T-helper 2 cell treated with Interferon-gamma antibody and Interleukin-4, amounts not matched to agents 5 μg/mL and 100 μg/mL, for 36 hours (primary cell): ENCODE data around the gene FBXO40.
"Not testable (repeated sequence)": the region's sequence is repeated elsewhere in the genome, so short reads cannot be mapped to it uniquely, and the experiment has no call there.

Source experiments
- DNase-seq: peaks from one replicate; pipeline ENCODE4 v3.0.0; 2021; ENCODE audit warnings: low spot score
- H3K27ac Mint-ChIP-seq: one replicate; pipeline ENCODE4 v1.8.0; 2021; ENCODE audit warnings: mild to moderate bottlenecking, mixed read lengths
- H3K27me3 Mint-ChIP-seq: one replicate; pipeline ENCODE4 v1.8.0; 2021; ENCODE audit warnings: low read depth, mixed read lengths
- H3K36me3 Mint-ChIP-seq: one replicate; pipeline ENCODE4 v1.8.0; 2021; ENCODE audit warnings: low read depth, mixed read lengths
- H3K4me1 Mint-ChIP-seq: one replicate; pipeline ENCODE4 v1.8.0; 2021; ENCODE audit warnings: low read depth, mixed read lengths
- H3K4me3 Mint-ChIP-seq: one replicate; pipeline ENCODE4 v1.8.0; 2022; ENCODE audit warnings: mild to moderate bottlenecking, moderate library complexity, mixed read lengths
- H3K9me3 Mint-ChIP-seq: one replicate; pipeline ENCODE4 v1.8.0; 2021; ENCODE audit warnings: mixed read lengths

The FBXO40 gene

DNA sequence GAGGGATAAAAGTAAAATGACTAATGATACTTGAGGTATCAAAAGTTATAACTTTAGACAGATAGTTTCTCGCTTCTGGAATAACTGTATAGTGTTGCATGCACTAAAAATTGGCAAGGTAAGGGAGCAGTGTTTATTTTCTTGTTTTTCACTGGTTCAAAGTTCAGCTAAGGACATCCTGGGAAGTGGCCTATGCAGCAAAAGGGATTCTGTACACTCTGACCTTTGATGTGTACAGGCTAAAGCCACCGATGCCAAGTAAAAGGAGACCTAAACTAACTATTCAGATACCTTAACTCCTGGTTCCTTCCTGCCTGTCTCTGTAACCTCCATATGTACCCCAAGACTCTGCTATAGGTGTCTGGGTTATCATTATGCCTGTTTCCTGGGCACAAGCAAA, 1.7 kb downstream of the FBXO40 start:
- no peaks in the 10 kb centered on the region for H3K36me3 Mint-ChIP-seq
- no peaks in the 10 kb centered on the region for H3K9me3 Mint-ChIP-seq
- no peak overlapping the region for H3K27ac Mint-ChIP-seq
- no peak for DNase-seq
- peaks cover 14% of the 10 kb centered on the region for H3K27me3 Mint-ChIP-seq
- H3K4me3 Mint-ChIP-seq: no peak overlapping the region
- no peaks in the 10 kb centered on the region for H3K4me1 Mint-ChIP-seq

DNA sequence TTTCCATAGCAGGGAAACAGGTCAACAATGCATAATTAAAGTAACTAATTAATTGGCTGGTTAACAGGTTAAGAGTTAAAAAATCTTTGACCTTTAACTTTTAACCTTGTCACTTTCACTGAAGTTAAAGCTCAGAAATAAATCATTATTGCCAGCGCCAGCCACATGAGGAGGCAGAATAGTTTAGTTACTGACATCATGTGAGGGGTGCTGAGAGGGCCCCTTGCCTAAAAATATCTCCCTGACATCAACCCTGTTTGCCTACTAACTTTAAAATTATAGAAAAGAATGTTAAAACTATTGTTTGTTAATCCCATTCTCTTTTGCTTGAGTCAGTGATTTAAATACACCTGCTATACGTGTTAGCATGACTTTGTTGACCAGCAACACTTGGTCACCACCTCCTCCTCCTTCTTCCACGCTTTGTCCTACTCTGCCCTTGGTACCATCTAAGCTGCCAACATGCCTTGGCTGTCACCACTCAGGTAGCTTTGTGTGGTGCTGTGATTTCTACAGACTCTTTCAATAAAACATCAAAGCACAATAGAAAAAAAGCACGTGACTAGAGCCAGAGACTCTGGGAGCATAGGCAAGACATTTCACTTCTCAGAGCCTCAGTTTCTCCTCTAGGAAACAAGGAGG, 2.7 kb downstream of the FBXO40 start:
- Mint-ChIP-seq H3K27ac (no peak overlapping the region), H3K4me3 (no peak overlapping the region), H3K36me3 (no peaks in the 10 kb centered on the region), H3K4me1 (no peaks in the 10 kb centered on the region), H3K27me3 (peaks cover 10% of the 10 kb centered on the region), H3K9me3 (no peaks in the 10 kb centered on the region)
- DNase-seq: no peak

DNA sequence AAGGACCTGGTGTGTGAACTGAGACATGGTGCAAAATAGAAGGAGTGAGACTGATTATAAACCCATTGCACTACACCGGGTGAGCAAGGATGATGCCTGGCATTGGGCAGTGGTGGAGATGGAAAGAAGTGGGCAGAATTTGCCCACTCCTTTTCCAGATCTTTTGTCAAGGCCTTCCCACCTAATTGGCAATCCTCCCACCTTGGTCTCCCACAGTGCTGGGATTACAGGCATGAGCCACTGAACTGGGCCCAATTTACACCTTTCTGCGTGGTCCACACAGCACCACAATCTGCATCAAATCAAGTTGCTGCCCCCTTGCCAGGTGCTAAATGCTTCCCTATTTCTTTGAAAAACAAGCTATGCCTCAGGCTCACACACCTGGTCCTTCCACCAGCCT, 5.4 kb downstream of the FBXO40 start:
- no peaks in the 10 kb centered on the region for H3K36me3 Mint-ChIP-seq
- no peak overlapping the region for H3K4me3 Mint-ChIP-seq
- no peaks in the 10 kb centered on the region for H3K4me1 Mint-ChIP-seq
- DNase-seq: no peak
- H3K27ac Mint-ChIP-seq: no peak overlapping the region
- H3K9me3 Mint-ChIP-seq: no peaks in the 10 kb centered on the region
- H3K27me3 Mint-ChIP-seq: peaks cover 4% of the 10 kb centered on the region

DNA sequence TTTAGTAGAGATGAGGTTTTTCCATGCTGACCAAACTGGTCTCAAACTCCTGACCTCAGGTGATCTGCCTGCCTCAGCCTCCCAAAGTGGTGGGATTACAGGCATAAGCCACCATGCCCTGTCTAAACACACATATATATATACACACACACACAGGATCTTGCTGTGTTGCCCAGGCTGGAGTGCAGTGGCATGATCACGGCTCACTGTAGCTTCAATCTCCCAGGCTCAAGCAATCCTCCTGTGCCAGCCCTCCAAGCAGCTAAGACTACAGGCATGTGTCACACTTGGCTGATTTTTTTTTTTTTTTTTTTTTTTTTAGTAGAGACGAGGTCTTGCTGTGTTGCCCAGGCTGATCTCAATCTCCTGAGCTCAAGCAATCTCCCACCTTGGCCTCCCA, 6.7 kb downstream of the FBXO40 start:
- H3K9me3 Mint-ChIP-seq, H3K27ac Mint-ChIP-seq, H3K4me3 Mint-ChIP-seq, H3K27me3 Mint-ChIP-seq, H3K4me1 Mint-ChIP-seq, DNase-seq, H3K36me3 Mint-ChIP-seq: not testable (repeated sequence)

DNA sequence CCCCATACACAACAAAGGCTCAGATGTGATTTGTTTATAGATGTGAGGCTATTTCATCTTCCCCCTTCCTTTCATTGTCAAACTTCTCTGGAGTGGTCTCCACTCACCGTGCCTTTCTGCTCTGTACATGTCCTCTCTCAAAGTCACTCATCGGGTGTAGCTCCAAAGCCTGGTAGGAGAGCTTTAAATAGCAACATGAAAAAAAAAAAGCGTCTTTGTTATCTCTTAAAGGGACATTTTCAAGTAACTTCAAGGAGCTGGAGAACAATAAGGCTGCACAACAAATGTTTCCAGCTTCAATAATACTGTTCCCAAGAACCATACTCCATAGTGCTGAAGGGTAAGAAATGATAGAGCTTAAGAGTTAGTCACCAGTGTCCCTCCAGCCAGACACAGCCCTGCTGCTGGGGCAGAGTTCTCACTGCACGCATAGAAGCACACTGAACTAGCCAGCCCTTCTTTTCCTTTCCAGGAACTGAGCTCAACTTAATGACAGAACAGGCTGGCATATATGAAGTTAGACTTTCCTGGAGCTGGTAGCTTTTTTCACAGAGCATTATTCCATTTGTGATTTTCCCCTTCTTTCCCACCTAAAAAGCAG, 8.1 kb downstream of the FBXO40 start:
- H3K27ac Mint-ChIP-seq: no peak overlapping the region
- no peak overlapping the region for H3K4me3 Mint-ChIP-seq
- no peak for DNase-seq
- H3K9me3 Mint-ChIP-seq: no peaks in the 10 kb centered on the region
- peaks cover 4% of the 10 kb centered on the region for H3K27me3 Mint-ChIP-seq
- no peaks in the 10 kb centered on the region for H3K36me3 Mint-ChIP-seq
- no peaks in the 10 kb centered on the region for H3K4me1 Mint-ChIP-seq

DNA sequence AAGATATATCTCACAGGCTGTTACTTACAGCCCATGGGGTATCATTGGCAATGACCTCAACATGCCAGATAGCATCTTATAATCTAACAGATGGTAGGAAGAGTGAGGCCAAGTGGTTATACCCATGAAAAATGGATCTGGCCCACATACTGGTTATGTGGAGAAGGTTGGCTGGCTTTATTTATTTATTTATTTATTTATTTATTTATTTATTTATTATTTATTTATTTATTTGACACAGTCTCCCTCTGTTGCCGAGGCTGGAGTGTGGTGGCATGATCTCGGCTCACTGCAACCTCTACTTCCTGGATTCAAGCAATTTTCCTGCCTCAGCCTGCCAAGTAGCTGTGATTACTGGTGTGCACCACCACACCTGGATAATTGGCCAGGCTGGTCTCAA, 11.6 kb downstream of the FBXO40 start:
- H3K36me3 Mint-ChIP-seq: no peaks in the 10 kb centered on the region
- DNase-seq: no peak
- no peak overlapping the region for H3K4me3 Mint-ChIP-seq
- no peaks in the 10 kb centered on the region for H3K4me1 Mint-ChIP-seq
- H3K9me3 Mint-ChIP-seq: no peaks in the 10 kb centered on the region
- H3K27ac Mint-ChIP-seq: no peak overlapping the region
- H3K27me3 Mint-ChIP-seq: peaks cover 4% of the 10 kb centered on the region

DNA sequence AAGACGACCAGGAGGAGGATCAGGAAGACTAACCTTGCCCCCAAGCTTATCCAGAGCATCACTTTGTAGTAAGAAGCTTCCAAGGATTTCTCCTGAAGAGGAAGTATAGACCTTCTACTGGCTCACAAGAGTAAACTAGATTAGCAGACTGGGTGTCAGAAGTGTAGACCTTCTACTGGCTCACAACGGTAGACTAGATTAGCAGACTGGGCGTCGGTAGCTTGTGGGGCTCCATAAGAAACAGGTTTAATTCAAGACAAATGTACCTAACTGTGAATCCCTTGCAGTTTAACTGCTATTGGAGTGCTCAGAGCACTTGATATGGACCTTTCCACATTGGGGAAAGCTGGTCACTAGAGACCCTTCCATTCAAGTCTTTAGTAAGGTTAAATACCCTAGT, 12.9 kb downstream of the FBXO40 start:
- Mint-ChIP-seq H3K27ac (no peak overlapping the region), H3K36me3 (no peaks in the 10 kb centered on the region), H3K9me3 (no peaks in the 10 kb centered on the region), H3K27me3 (peaks cover 4% of the 10 kb centered on the region), H3K4me3 (no peak overlapping the region), H3K4me1 (no peaks in the 10 kb centered on the region)
- no peak for DNase-seq

DNA sequence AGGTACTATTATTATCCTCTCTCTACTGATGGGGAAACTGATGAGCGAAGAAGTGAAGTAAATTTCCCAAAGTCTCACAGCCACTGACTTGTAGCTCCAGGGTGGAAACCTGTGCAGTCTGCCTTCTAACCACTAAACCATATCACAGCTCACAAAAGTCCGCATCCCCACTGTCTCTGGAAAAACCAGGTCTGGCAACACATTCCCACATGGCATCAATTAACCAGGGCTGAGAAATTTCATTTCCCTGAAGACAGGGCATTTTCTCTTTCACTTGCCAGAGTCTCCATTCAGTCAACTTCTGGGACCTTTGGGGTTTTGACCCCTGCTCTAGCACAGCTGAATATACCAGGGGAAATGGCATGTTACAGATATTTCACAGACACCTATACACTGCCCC, 26.5 kb downstream of the FBXO40 start:
- H3K4me3 Mint-ChIP-seq: no peak overlapping the region
- no peaks in the 10 kb centered on the region for H3K4me1 Mint-ChIP-seq
- no peak for DNase-seq
- no peaks in the 10 kb centered on the region for H3K36me3 Mint-ChIP-seq
- H3K27me3 Mint-ChIP-seq: peaks cover 8% of the 10 kb centered on the region
- no peak overlapping the region for H3K27ac Mint-ChIP-seq
- no peaks in the 10 kb centered on the region for H3K9me3 Mint-ChIP-seq

DNA sequence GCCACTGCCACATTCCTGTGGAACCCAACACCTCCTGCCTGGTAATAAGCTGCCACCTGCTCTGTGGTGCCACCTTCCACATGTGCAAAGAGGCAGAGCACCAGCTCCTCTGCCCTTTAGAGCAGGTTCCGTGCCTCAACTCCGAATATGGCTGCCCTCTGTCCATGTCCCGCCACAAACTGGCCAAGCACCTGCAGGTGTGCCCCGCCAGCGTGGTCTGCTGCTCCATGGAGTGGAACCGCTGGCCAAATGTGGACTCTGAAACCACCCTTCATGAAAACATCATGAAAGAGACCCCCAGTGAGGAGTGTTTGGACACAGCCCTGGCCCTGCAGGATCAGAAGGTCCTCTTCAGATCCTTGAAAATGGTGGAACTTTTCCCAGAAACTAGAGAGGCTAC, 28.3 kb downstream of the FBXO40 start:
- H3K4me1 Mint-ChIP-seq: no peaks in the 10 kb centered on the region
- H3K9me3 Mint-ChIP-seq: no peaks in the 10 kb centered on the region
- H3K36me3 Mint-ChIP-seq: no peaks in the 10 kb centered on the region
- H3K27ac Mint-ChIP-seq: no peak overlapping the region
- peaks cover 8% of the 10 kb centered on the region for H3K27me3 Mint-ChIP-seq
- H3K4me3 Mint-ChIP-seq: no peak overlapping the region
- DNase-seq: no peak

DNA sequence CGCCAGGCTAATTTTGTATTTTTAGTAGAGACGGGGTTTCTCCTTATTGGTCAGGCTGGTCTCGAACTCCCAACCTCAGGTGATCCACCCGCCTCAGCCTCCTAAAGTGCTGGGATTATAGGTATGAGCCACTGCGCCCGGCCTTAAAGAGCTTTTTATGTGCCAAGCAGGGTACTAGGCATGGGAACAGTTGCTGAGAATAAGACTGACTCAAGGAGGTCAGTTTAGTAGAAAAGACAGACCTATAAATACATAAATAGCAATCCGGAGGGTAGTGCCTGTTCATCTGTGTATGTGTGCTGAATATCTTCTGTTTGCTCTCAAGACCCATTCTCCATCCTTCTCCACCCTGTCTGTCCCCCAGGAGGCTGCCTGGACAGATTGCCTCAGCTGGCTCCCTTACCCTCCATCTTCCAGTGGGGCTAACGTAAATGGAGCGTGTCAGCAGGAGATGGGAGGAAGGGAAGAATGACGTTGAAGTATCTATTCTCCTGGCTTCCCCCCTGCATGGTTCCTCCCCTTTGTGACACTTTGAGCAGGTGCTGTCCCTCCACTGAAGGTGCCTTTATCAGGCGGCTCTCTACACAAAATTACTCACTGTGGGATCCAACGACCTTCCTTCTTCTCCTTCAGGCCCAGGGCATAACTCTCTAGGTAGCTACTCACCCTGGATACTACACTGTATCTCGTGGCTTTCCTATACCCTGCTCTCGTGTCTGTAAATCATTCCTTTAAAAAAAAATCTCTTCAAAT, 31.1 kb downstream of the FBXO40 start:
- Mint-ChIP-seq H3K27ac (no peak overlapping the region), H3K4me1 (no peaks in the 10 kb centered on the region), H3K36me3 (peaks cover 7% of the 10 kb centered on the region), H3K4me3 (no peak overlapping the region), H3K27me3 (peaks cover 5% of the 10 kb centered on the region), H3K9me3 (no peaks in the 10 kb centered on the region)
- DNase-seq: no peak

DNA sequence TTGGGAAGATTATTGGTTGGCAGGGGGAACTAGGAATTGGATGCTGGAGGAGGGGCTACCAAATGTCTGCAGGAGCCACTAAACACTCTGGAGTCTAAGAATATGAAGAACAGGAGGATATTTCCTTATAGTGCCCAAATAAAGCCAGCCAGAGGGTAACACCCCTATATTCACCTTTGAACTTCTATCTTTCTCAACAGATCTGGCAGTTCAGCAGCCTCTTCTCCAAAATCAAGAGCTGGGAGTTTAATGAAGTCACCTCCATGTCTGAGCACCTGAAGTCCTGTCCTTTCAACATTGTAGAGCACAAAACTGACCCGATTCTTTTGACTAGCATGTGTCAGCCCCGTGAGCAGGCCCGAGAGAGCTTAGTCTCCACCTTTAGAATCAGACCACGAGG, 33.3 kb downstream of the FBXO40 start:
- no peak for DNase-seq
- peaks cover 23% of the 10 kb centered on the region for H3K36me3 Mint-ChIP-seq

DNA sequence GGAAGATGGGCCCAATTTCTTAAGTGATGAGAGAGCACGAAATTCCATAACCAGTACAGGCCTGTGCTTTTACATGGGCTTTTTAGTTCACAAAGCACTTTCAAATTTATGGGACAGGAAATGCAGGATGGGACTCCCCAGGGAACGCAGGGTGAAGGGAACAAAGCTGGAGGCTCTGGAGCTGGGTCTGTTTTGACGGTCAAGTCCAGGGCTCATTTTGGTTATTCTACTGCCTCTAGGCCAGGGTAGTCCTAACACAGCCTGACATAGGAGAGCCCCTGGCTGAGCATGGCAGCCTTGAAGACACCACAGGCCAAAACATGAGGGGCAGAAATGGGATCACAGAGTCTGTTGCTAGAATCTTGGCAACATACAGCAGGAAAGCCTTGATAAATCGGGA, 34.0 kb downstream of the FBXO40 start:
- no peak for DNase-seq
- Mint-ChIP-seq H3K27ac (no peak overlapping the region), H3K9me3 (no peaks in the 10 kb centered on the region)

More for the DNA sequence above, 33.3 kb downstream of the FBXO40 start:
- Mint-ChIP-seq H3K27ac (no peak overlapping the region), H3K4me1 (no peaks in the 10 kb centered on the region), H3K4me3 (no peak overlapping the region), H3K9me3 (no peaks in the 10 kb centered on the region), H3K27me3 (no peaks in the 10 kb centered on the region)

DNA sequence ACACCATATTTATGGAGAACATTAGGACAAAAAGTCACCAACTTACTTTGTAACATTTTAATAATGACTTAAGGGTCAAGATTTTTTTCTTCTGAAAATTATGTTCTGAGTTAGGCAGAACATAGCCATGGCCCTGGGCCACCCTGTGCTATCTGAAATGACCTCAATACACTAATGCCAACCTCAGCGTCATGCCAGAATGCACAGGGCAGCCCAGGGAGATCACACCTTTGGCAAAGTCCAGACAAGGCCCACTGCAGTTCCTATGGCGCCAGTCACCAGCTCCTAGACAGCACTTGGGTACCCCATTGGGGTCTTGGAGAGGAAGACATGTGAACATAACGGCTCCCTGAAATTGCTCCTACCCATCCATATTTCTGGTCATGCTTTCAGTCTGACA, 34.4 kb downstream of the FBXO40 start:
- H3K9me3 Mint-ChIP-seq: no peaks in the 10 kb centered on the region
- no peak for DNase-seq
- H3K4me1 Mint-ChIP-seq: no peaks in the 10 kb centered on the region
- H3K4me3 Mint-ChIP-seq: no peak overlapping the region
- H3K27me3 Mint-ChIP-seq: no peaks in the 10 kb centered on the region
- H3K27ac Mint-ChIP-seq: no peak overlapping the region
- H3K36me3 Mint-ChIP-seq: peaks cover 33% of the 10 kb centered on the region

More for the DNA sequence above, 34.0 kb downstream of the FBXO40 start:
- Mint-ChIP-seq H3K4me1 (no peaks in the 10 kb centered on the region), H3K4me3 (no peak overlapping the region), H3K27me3 (no peaks in the 10 kb centered on the region), H3K36me3 (peaks cover 30% of the 10 kb centered on the region)

DNA sequence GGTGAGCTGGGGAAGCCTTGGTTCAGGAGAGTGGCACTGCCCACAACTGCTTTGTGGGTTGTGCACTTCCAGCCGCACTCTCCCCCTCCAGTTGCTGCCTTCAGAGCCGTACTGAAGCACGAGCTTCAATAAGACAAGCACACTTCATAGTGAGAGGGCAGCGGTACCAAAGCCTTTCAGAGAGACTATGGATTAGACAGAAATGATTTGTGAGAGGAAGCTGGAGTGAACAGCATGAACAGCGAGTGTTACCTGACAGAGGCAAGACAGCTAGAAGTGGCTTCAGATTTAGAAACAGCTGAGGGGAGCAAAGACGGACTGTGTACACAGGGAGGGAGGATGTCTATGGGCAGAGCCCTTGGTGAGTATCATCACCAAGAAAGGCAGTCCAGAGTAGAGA, 36.4 kb downstream of the FBXO40 start:
- DNase-seq: no peak
- H3K4me1 Mint-ChIP-seq: no peaks in the 10 kb centered on the region
- peaks cover 49% of the 10 kb centered on the region for H3K36me3 Mint-ChIP-seq
- peak overlapping the region; percentile 49 for H3K27ac Mint-ChIP-seq
- no peaks in the 10 kb centered on the region for H3K27me3 Mint-ChIP-seq
- H3K4me3 Mint-ChIP-seq: no peak overlapping the region
- H3K9me3 Mint-ChIP-seq: no peaks in the 10 kb centered on the region
